Measurements from ENCODE around the gene SGK1.

The SGK1 gene

GRCh38 chr6:134317471-134318131 is at the start of gene SGK1:
SGK1 (minus strand) TSS chr6:134318112; CDS start chr6:134317460, 652 bp downstream.
- no peak for DNase-seq (ENCODE audit: low read depth)

- no peak for DNase-seq (ENCODE audit: low read depth)
Measured at GRCh38 chr6:134363323-134364039, 45.6 kb upstream of the SGK1 start.

GRCh38 chr6:134361011-134361410 is 43.1 kb upstream of the SGK1 start:
- DNase-seq (ENCODE audit: low read depth): no peak

- no peak for DNase-seq (ENCODE audit: low read depth)
Measured at GRCh38 chr6:134359302-134359701, 41.4 kb upstream of the SGK1 start.

GRCh38 chr6:134358320-134358719 is 40.4 kb upstream of the SGK1 start:
- DNase-seq (ENCODE audit: low read depth): no peak

GRCh38 chr6:134357022-134357487 is 39.1 kb upstream of the SGK1 start:
- DNase-seq (ENCODE audit: low read depth): no peak

GRCh38 chr6:134356405-134356804 is 38.5 kb upstream of the SGK1 start:
- no peak for DNase-seq (ENCODE audit: low read depth)

- no peak for DNase-seq (ENCODE audit: low read depth)
Measured at GRCh38 chr6:134352786-134353480, 35.0 kb upstream of the SGK1 start.

GRCh38 chr6:134351615-134352474 is 33.9 kb upstream of the SGK1 start:
- DNase-seq (ENCODE audit: low read depth): no peak

- no peak for DNase-seq (ENCODE audit: low read depth)
Measured at GRCh38 chr6:134347885-134348805, 30.2 kb upstream of the SGK1 start.

GRCh38 chr6:134346932-134347545 is 29.1 kb upstream of the SGK1 start:
- DNase-seq (ENCODE audit: low read depth): no peak

- no peak for DNase-seq (ENCODE audit: low read depth)
Measured at GRCh38 chr6:134345789-134346188, 27.9 kb upstream of the SGK1 start.

GRCh38 chr6:134343066-134343465 is 25.2 kb upstream of the SGK1 start:
- DNase-seq (ENCODE audit: low read depth): no peak

- no peak for DNase-seq (ENCODE audit: low read depth)
Measured at GRCh38 chr6:134341999-134342567, 24.2 kb upstream of the SGK1 start.

GRCh38 chr6:134340179-134340975 is 22.5 kb upstream of the SGK1 start:
- DNase-seq (ENCODE audit: low read depth): no peak

- DNase-seq (ENCODE audit: low read depth): no peak
Measured at GRCh38 chr6:134339216-134339615, 21.3 kb upstream of the SGK1 start.

- no peak for DNase-seq (ENCODE audit: low read depth)
Measured at GRCh38 chr6:134331256-134331655, 13.3 kb upstream of the SGK1 start.

GRCh38 chr6:134330555-134330954 is 12.6 kb upstream of the SGK1 start:
- no peak for DNase-seq (ENCODE audit: low read depth)

GRCh38 chr6:134328792-134329191 is 10.9 kb upstream of the SGK1 start:
- no peak for DNase-seq (ENCODE audit: low read depth)

Data from stimulated activated CD8-positive, alpha-beta memory T cell treated with anti-CD3 and anti-CD28 coated beads, Interleukin-4, amount 100 ng/mL, for 24 hours (primary cell).